MCF 10A (cell line): ENCODE measurements around the gene PAFAH1B1. TPM values are rescaled to one million over a fixed set of nuclear protein-coding genes. Genes with fewer than 3 reads are reported as not detected.

Experiments
- BruUV-seq: library from RNA; stranded (reverse); fragments of 400-500 nt; replicated peaks from 2 replicates; lab custom pipeline; 2021; lab: Mats Ljungman, UMichigan
- CTCF ChIA-PET: fragments of 300-600 bp; sonication (Branson Sonifier 250); formaldehyde crosslinking; extraction: SDS; loops from one replicate; lab custom pipeline; 2021; ENCODE audit warnings: antibody characterized with exemption, inconsistent platforms; lab: Yijun Ruan, JAX
- POLR2A ChIA-PET: fragments of 300-600, 350-650 bp; sonication (Branson Sonifier 250); formaldehyde crosslinking; extraction: SDS; loops from one replicate; lab custom pipeline; 2020; ENCODE audit warnings: antibody characterized with exemption, inconsistent platforms; lab: Yijun Ruan, JAX
- DNase-seq: peaks from one replicate; pipeline ENCODE4 v3.0.0-alpha.2; 2018; ENCODE audit not compliant: unreplicated experiment
- H3K27ac Mint-ChIP-seq: one replicate; pipeline ENCODE4 v1.8.0; 2022; ENCODE audit warnings: mild to moderate bottlenecking, low read depth, mixed read lengths; ENCODE audit not compliant: unreplicated experiment
- H3K27me3 Mint-ChIP-seq: one replicate; pipeline ENCODE4 v1.8.0; 2022; ENCODE audit warnings: mixed read lengths; ENCODE audit not compliant: insufficient read depth, unreplicated experiment
- H3K36me3 Mint-ChIP-seq: one replicate; pipeline ENCODE4 v1.8.0; 2022; ENCODE audit warnings: mild to moderate bottlenecking, moderate library complexity, mixed read lengths; ENCODE audit not compliant: insufficient read depth, unreplicated experiment
- H3K4me1 Mint-ChIP-seq: one replicate; pipeline ENCODE4 v1.8.0; 2022; ENCODE audit warnings: mixed read lengths; ENCODE audit not compliant: insufficient read depth, unreplicated experiment
- H3K4me3 Mint-ChIP-seq: one replicate; pipeline ENCODE4 v1.8.0; 2022; ENCODE audit warnings: mild to moderate bottlenecking, moderate library complexity, mixed read lengths; ENCODE audit not compliant: unreplicated experiment
- H3K9me3 Mint-ChIP-seq: one replicate; pipeline ENCODE4 v1.8.0; 2022; ENCODE audit warnings: mixed read lengths; ENCODE audit not compliant: unreplicated experiment
- CTCF ChIP-seq: fragments of 200-600 bp; IDR thresholded peaks from one replicate; pipeline ENCODE4 v1.8.0; 2022; ENCODE audit warnings: antibody characterized with exemption, mild to moderate bottlenecking; ENCODE audit not compliant: unreplicated experiment
- intact Hi-C: fragments of 100-400 bp; cut with micrococcal nuclease; formaldehyde crosslinking; loops from 2 replicates; pipeline ENCODE4 v1.14.1; 2022
- total RNA-seq: library from RNA; stranded (reverse); gene quantifications from 2 replicates; pipeline ENCODE4 v1.2.3, GENCODE V29; 2022

The PAFAH1B1 gene
- total RNA-seq, 1 experiment from 2014 or later: 170 TPM

GRCh38 chr17:2704031-2704889, 110.8 kb downstream of the PAFAH1B1 start:
- H3K36me3 Mint-ChIP-seq: peaks cover 40% of the 10 kb centered on the region
- BruUV-seq: no TSS peak
- peaks cover 16% of the 10 kb centered on the region for H3K4me1 Mint-ChIP-seq
- H3K4me3 Mint-ChIP-seq: no peak overlapping the region
- no peak for DNase-seq
- no peaks in the 10 kb centered on the region for H3K27me3 Mint-ChIP-seq
- intact Hi-C loops: no loop called here
- TF ChIP-seq CTCF: no peak
- H3K9me3 Mint-ChIP-seq: no peaks in the 10 kb centered on the region
- CTCF ChIA-PET: no interaction called here
- POLR2A ChIA-PET: no interaction called here
- no peak overlapping the region for H3K27ac Mint-ChIP-seq

GRCh38 chr17:2704890-2705248, 111.4 kb downstream of the PAFAH1B1 start:
- Mint-ChIP-seq H3K4me3 (no peak overlapping the region), H3K27ac (no peak overlapping the region), H3K36me3 (peaks cover 38% of the 10 kb centered on the region), H3K9me3 (no peaks in the 10 kb centered on the region), H3K27me3 (no peaks in the 10 kb centered on the region), H3K4me1 (peaks cover 22% of the 10 kb centered on the region)
- no TSS peak for BruUV-seq
- ChIA-PET POLR2A (no interaction called here), CTCF (no interaction called here)
- DNase-seq: no peak
- intact Hi-C loops: no loop called here
- no peak for TF ChIP-seq CTCF

GRCh38 chr17:2705263-2705662, 111.8 kb downstream of the PAFAH1B1 start:
- intact Hi-C loops: no loop called here
- peaks cover 26% of the 10 kb centered on the region for H3K4me1 Mint-ChIP-seq
- no peak overlapping the region for H3K4me3 Mint-ChIP-seq
- H3K9me3 Mint-ChIP-seq: no peaks in the 10 kb centered on the region
- peak overlapping the region; percentile 61 for H3K27ac Mint-ChIP-seq
- no peak for TF ChIP-seq CTCF
- DNase-seq: no peak
- ChIA-PET POLR2A (no interaction called here), CTCF (interaction anchor here (0.7 to 0.9 kb wide), 2 partner anchors 216 to 323 kb away, joined by 3 read pairs; no protein-coding TSS in a partner anchor)
- H3K36me3 Mint-ChIP-seq: peaks cover 37% of the 10 kb centered on the region
- BruUV-seq: no TSS peak
- no peaks in the 10 kb centered on the region for H3K27me3 Mint-ChIP-seq

- Mint-ChIP-seq H3K4me1 (peaks cover 29% of the 10 kb centered on the region), H3K27me3 (no peaks in the 10 kb centered on the region), H3K27ac (peak overlapping the region; percentile 61), H3K36me3 (peaks cover 29% of the 10 kb centered on the region), H3K4me3 (no peak overlapping the region), H3K9me3 (no peaks in the 10 kb centered on the region)
- TF ChIP-seq CTCF: no peak
- intact Hi-C loops: no loop called here
- no TSS peak for BruUV-seq
- ChIA-PET CTCF (interaction anchor here (0.7 to 1.7 kb wide), 3 partner anchors 10 to 323 kb away, joined by 3 to 5 read pairs (median 3); no protein-coding TSS in a partner anchor), POLR2A (interaction anchor here (0.6 kb wide), 1 partner anchor 89 kb away, joined by 3 read pairs; no protein-coding TSS in a partner anchor)
- no peak for DNase-seq
Observed at GRCh38 chr17:2705888-2706795, 112.7 kb downstream of the PAFAH1B1 start.
